Suprapubic skin (tissue), 4 donors: ENCODE data around the gene CCDC3. TPM values are rescaled to one million over a fixed set of nuclear protein-coding genes. Genes with fewer than 3 reads are reported as not detected.
"Not testable (repeated sequence)": the region's sequence is repeated elsewhere in the genome, so short reads cannot be mapped to it uniquely, and the experiment has no call there.

Experiments
- DNase-seq, 2 donors: peaks; one replicate each; pipeline ENCODE4 v3.0.0-alpha.2; 2019; ENCODE audit warnings: low spot score in 2 of 2
- H3K27ac ChIP-seq: fragments of 200-600 bp; sonication (generic); one replicate; pipeline ENCODE4 v1.5.1; 2019
- H3K27me3 ChIP-seq: fragments of 200-600 bp; sonication (generic); one replicate; pipeline ENCODE4 v1.5.1; 2019
- H3K36me3 ChIP-seq: fragments of 200-600 bp; sonication (generic); one replicate; pipeline ENCODE4 v1.5.1; 2019
- H3K4me1 ChIP-seq: fragments of 200-600 bp; sonication (generic); one replicate; pipeline ENCODE4 v1.5.1; 2019
- H3K4me3 ChIP-seq: fragments of 200-600 bp; sonication (generic); one replicate; pipeline ENCODE4 v1.5.1; 2019; ENCODE audit warnings: mild to moderate bottlenecking
- H3K9me3 ChIP-seq: fragments of 200-600 bp; sonication (generic); one replicate; pipeline ENCODE4 v1.5.1; 2019
- CTCF ChIP-seq, 2 donors: fragments of 200-600 bp in 1 of 2; fragments of 450-650 bp in 1 of 2; sonication (generic) in 1 of 2; IDR thresholded peaks; one replicate each; pipeline ENCODE4 v1.5.1; 2016 to 2019; ENCODE audit warnings: antibody characterized with exemption in 2 of 2, mild to moderate bottlenecking in 1 of 2, moderate library complexity in 1 of 2
- EP300 ChIP-seq: sonication (generic); formaldehyde crosslinking; IDR thresholded peaks from one replicate; pipeline ENCODE4 v1.6.1; 2017; ENCODE audit warnings: antibody characterized with exemption
- POLR2A ChIP-seq, 2 donors: fragments of 450-650 bp; IDR thresholded peaks; one replicate each; pipeline ENCODE4 v1.6.1; 2017; ENCODE audit warnings: antibody characterized with exemption in 2 of 2, mild to moderate bottlenecking in 2 of 2, moderate library complexity in 2 of 2
- POLR2AphosphoS5 ChIP-seq, 3 donors: sonication (generic); formaldehyde crosslinking; IDR thresholded peaks; one replicate each; pipeline ENCODE4 v1.6.1; 2017; ENCODE audit warnings: antibody characterized with exemption in 3 of 3
- whole genome bisulfite sequencing: methylation state at CpG from one replicate; pipeline ENCODE4 v1.1.5; 2018; 5-methylcytosine and 5-hydroxymethylcytosine counted together
- total RNA-seq, 4 donors: library from RNA; depleted of rRNA; stranded (reverse); fragments of >200 nt; gene quantifications; one replicate each; pipeline ENCODE4 v1.1.0, GENCODE V29; 2016

CCDC3 gene
- total RNA-seq, 4 donors from 2014 or later, result 31.3 to 124 (median 60.2) TPM

GRCh38 chr10:13036841-13037240 is 35.3 kb upstream of the CCDC3 start:
- no peak for DNase-seq
- TF ChIP-seq POLR2AphosphoS5 (IDR thresholded peaks at IDR 0.05), result no peak
- no peaks in the 10 kb centered on the region for H3K27me3 ChIP-seq
- 81% methylated on average over 4 of the region's 4 CpGs for WGBS
- H3K27ac ChIP-seq, result no peak overlapping the region
- no peaks in the 10 kb centered on the region for H3K9me3 ChIP-seq
- no peaks in the 10 kb centered on the region for H3K4me1 ChIP-seq
- no peak overlapping the region for H3K4me3 ChIP-seq
- no peaks in the 10 kb centered on the region for H3K36me3 ChIP-seq

- WGBS, result 85% methylated on average over 9 of the region's 9 CpGs
- H3K27me3 ChIP-seq, H3K4me1 ChIP-seq, H3K36me3 ChIP-seq, H3K27ac ChIP-seq, DNase-seq, H3K4me3 ChIP-seq, H3K9me3 ChIP-seq: not testable (repeated sequence)
These were observed 34.2 kb upstream of the CCDC3 start for GRCh38 chr10:13035731-13036130.

- 64% methylated on average over 5 of the region's 5 CpGs for WGBS
- TF ChIP-seq EP300 (no peak), CTCF (IDR thresholded peaks at IDR 0.05) (no peak), POLR2A (IDR thresholded peaks at IDR 0.05) (no peak), POLR2AphosphoS5 (IDR thresholded peaks at IDR 0.05) (no peak)
- Histone ChIP-seq H3K36me3 (no peaks in the 10 kb centered on the region), H3K4me1 (no peaks in the 10 kb centered on the region), H3K4me3 (no peak overlapping the region), H3K9me3 (no peaks in the 10 kb centered on the region), H3K27me3 (no peaks in the 10 kb centered on the region), H3K27ac (no peak overlapping the region)
- DNase-seq, result no peak
These were observed 25.4 kb upstream of the CCDC3 start for GRCh38 chr10:13026873-13027272.

GRCh38 chr10:13023754-13024153 is 22.2 kb upstream of the CCDC3 start:
- Histone ChIP-seq H3K36me3 (no peaks in the 10 kb centered on the region), H3K4me3 (no peak overlapping the region), H3K27ac (no peak overlapping the region), H3K27me3 (no peaks in the 10 kb centered on the region), H3K9me3 (no peaks in the 10 kb centered on the region), H3K4me1 (no peaks in the 10 kb centered on the region)
- WGBS, result 87% methylated on average over 2 of the region's 2 CpGs
- no peak for DNase-seq
- TF ChIP-seq CTCF (IDR thresholded peaks at IDR 0.05), result no peak
- no peak for TF ChIP-seq EP300
- no peak for TF ChIP-seq POLR2A (IDR thresholded peaks at IDR 0.05)
- no peak for TF ChIP-seq POLR2AphosphoS5 (IDR thresholded peaks at IDR 0.05)

GRCh38 chr10:13019280-13019679 is 17.8 kb upstream of the CCDC3 start:
- H3K4me1 ChIP-seq, result no peaks in the 10 kb centered on the region
- no peaks in the 10 kb centered on the region for H3K9me3 ChIP-seq
- H3K27ac ChIP-seq, result no peak overlapping the region
- no peak overlapping the region for H3K4me3 ChIP-seq
- no peaks in the 10 kb centered on the region for H3K36me3 ChIP-seq
- TF ChIP-seq CTCF (IDR thresholded peaks at IDR 0.05), result no peak
- TF ChIP-seq POLR2A (IDR thresholded peaks at IDR 0.05), result no peak
- DNase-seq, result no peak
- 83% methylated on average over 8 of the region's 8 CpGs for WGBS
- no peaks in the 10 kb centered on the region for H3K27me3 ChIP-seq

- Histone ChIP-seq H3K4me1 (no peaks in the 10 kb centered on the region), H3K36me3 (no peaks in the 10 kb centered on the region), H3K27ac (no peak overlapping the region), H3K27me3 (no peaks in the 10 kb centered on the region), H3K4me3 (no peak overlapping the region), H3K9me3 (no peaks in the 10 kb centered on the region)
- no peak for TF ChIP-seq EP300
- no peak for TF ChIP-seq POLR2A (IDR thresholded peaks at IDR 0.05)
- no peak for DNase-seq
- WGBS, result 74% methylated on average over 3 of the region's 3 CpGs
These were observed 16.7 kb upstream of the CCDC3 start for GRCh38 chr10:13018171-13018570.

GRCh38 chr10:13016886-13017285 is 15.4 kb upstream of the CCDC3 start:
- Histone ChIP-seq H3K27me3 (no peaks in the 10 kb centered on the region), H3K9me3 (no peaks in the 10 kb centered on the region), H3K27ac (no peak overlapping the region), H3K36me3 (no peaks in the 10 kb centered on the region), H3K4me3 (no peak overlapping the region), H3K4me1 (no peaks in the 10 kb centered on the region)
- TF ChIP-seq POLR2AphosphoS5 (IDR thresholded peaks at IDR 0.05), result no peak
- no peak for TF ChIP-seq POLR2A (IDR thresholded peaks at IDR 0.05)
- TF ChIP-seq EP300, result no peak
- TF ChIP-seq CTCF (IDR thresholded peaks at IDR 0.05), result no peak
- WGBS, result 93% methylated on average over 10 of the region's 10 CpGs
- no peak for DNase-seq
